Motor neuron (in vitro differentiated cells): ENCODE data around the gene ALS2. TPM values are rescaled to one million over a fixed set of nuclear protein-coding genes. Genes with fewer than 3 reads are reported as not detected.

Experiments
- ATAC-seq, 8 experiments: fragments of 200-7000 bp; cut with Tn5 transposase; replicated peaks in 6 of 8; 2 replicates each; pipeline ENCODE4 v1.8.0; 2021; ENCODE audit warnings: mild to moderate bottlenecking in 8 of 8, moderate library complexity in 8 of 8
- H3K27ac ChIP-seq, 2 donors: fragments of 250-450 bp; sonication (Bioruptor Pico); 2 replicates each; pipeline ENCODE4 v1.9.0; 2021; ENCODE audit warnings: antibody characterized with exemption in 2 of 2, mild to moderate bottlenecking in 2 of 2, moderate library complexity in 1 of 2
- H3K4me1 ChIP-seq, 2 donors: fragments of 250-450 bp; sonication (Bioruptor Pico); replicated peaks in 1 of 2; 2 replicates each; pipeline ENCODE4 v1.6.1; 2021; ENCODE audit warnings: antibody characterized with exemption in 2 of 2, mild to moderate bottlenecking in 2 of 2, moderate library complexity in 1 of 2
- H3K4me3 ChIP-seq, 5 donors: fragments of 250-450 bp; sonication (Bioruptor Pico); 2 replicates each; pipeline ENCODE4 v1.9.0; 2021; ENCODE audit warnings: antibody characterized with exemption in 5 of 5, mild to moderate bottlenecking in 5 of 5, moderate library complexity in 4 of 5
- WGBS, 10 experiments: fragments of 450-650 bp; shearing (Covaris generic); methylation state at CpG; one replicate each; pipeline ENCODE4 v1.0.0; 2022; 5-methylcytosine and 5-hydroxymethylcytosine counted together
- in situ Hi-C, 9 experiments: fragments of 400-800 bp; cut with MboI; loops; one replicate each; pipeline ENCODE4 v1.15.0; 2021; ENCODE audit warnings: low sequenced_read_pairs in 9 of 9, low pct_unique_long_range_greater_than_20kb in 2 of 9; ENCODE audit not compliant: unreplicated experiment in 9 of 9
- total RNA-seq, 8 experiments: library from RNA; unstranded; fragments of 300-600 nt; gene quantifications; 2 replicates each; pipeline versions ENCODE4 v1.2.3 to v1.2.4, GENCODE V29; 2022

The ALS2 gene
- total RNA-seq, 8 experiments from 2014 or later: 17.3 to 32.9 (median 21.8) TPM

DNA sequence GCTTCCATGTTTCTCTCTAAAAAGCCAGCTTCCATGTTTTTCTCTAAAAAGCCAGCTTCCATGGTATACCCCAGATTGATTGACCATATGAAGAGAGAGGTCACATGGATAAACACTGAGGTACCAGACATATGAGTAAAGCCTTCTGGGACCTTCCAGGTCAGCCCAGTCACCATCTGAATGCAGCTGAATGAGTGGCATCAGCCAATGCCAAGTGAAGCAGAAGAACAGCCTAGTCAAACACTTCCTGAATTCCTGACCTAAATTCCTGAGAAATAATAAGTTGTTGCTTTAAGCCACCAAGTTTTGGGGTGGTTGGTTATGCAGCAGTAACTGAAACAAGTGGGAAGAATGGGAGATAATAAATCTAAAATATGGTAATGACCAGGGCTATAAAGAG, 5.7 kb upstream of the ALS2 start:
- no peak for ATAC-seq

DNA sequence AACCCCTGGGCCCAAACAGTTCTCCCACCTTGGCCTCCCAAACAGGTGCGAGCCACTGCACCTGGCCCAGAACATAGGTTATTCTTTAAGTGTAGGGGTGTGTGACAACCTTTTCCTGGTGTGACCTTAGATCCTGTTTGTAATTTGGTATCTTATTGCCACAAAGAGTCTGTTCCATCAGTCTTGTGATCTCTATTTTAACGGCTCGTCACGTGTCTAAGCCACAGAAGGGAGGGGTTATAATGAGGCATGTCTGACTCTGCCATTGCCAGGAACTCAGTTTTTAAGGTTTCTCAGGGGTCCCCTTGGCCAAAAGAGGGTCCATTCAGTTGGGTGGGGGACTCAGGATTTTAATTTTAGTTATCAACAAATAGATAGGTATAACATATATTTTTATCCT, 4.4 kb upstream of the ALS2 start:
- in situ Hi-C loops: loop anchor here (25.0 kb wide), 2 partner anchors 377 to 402 kb away; no protein-coding TSS in a partner anchor
- Histone ChIP-seq H3K4me1 (peaks cover 3 to 4% of the 10 kb centered on the region in 2 donors), H3K27ac (no peak overlapping the region), H3K4me3 (no peak overlapping the region)
- no peak for ATAC-seq
- WGBS, 10 experiments: 53 to 100% (median 80%) methylated on average over 1 to 4 of the region's 4 CpGs; no CpG with 5 or more reads in 5 of the 10 experiments

More for the DNA sequence above, 5.7 kb upstream of the ALS2 start:
- in situ Hi-C loops: loop anchor here (25.0 kb wide), 2 partner anchors 376 to 401 kb away; no protein-coding TSS in a partner anchor
- H3K27ac ChIP-seq: no peak overlapping the region
- peaks cover 3 to 4% of the 10 kb centered on the region in 2 donors for H3K4me1 ChIP-seq
- no peak overlapping the region for H3K4me3 ChIP-seq

DNA sequence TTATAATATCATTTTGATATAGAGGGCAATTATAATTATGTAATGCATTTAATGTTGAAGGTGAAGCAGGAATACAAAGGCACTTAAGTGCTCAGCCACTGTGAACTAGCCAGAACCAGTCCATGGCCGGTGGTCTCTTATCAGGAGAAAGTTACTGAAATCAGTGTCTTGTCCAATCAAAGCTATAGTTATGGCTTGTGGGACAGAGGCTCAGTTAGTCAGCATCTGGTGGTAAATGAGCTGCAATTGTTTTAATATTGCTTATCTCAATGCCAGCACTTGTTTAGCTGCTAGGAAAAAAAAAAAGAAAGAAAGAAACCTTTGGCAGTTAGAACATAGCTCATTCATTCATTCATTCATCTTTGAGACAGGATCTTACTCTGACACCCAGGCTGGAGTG, 3.8 kb upstream of the ALS2 start:
- Histone ChIP-seq H3K4me1 (peaks cover 3 to 7% of the 10 kb centered on the region in 2 donors), H3K27ac (no peak overlapping the region), H3K4me3 (no peak overlapping the region)
- no peak for ATAC-seq
- whole genome bisulfite sequencing, 10 experiments: 0 to 100% (median 71%) methylated on average over 1 of the region's 1 CpG; no CpG with 5 or more reads in 2 of the 10 experiments
- in situ Hi-C loops: loop anchor here (25.0 kb wide), 2 partner anchors 378 to 403 kb away; no protein-coding TSS in a partner anchor

DNA sequence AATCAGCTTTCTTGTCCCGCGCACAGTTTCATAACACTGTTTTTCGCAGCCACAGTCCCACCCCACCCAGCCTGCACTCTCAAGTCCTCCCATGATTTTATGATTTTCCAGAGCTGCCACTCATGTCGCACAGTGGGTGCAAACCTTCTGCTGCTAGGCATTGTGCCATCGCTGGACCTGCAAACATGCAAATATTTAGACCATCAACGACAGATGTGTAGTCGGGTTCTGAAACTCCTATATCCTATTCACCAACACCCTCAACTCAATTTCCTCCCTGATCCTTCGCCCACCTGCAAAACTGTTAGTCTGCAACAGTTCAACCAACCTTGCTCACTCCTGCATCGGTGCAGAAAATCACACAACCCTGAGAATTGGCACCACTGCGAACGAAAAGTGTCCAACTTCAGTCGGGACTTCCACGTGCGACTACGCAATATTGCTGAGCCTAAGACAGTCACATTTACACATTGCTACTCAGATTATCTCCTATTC, 871 bp upstream of the ALS2 start:
- ATAC-seq: peak in 3 of 8 experiments; percentile 7 to 13 (median 9)
- WGBS, 10 experiments: 0 to 83% (median 50%) methylated on average over 1 to 14 of the region's 15 CpGs; no CpG with 5 or more reads in 1 of the 10 experiments
- in situ Hi-C loops: loop anchor here (25.0 kb wide), 2 partner anchors 381 to 406 kb away; no protein-coding TSS in a partner anchor
- Histone ChIP-seq H3K4me1 (peaks cover 5 to 19% of the 10 kb centered on the region in 2 donors), H3K4me3 (peak overlapping the region; percentile 60 to 88 (median 71)), H3K27ac (peak overlapping the region; percentile 59 to 62)

DNA sequence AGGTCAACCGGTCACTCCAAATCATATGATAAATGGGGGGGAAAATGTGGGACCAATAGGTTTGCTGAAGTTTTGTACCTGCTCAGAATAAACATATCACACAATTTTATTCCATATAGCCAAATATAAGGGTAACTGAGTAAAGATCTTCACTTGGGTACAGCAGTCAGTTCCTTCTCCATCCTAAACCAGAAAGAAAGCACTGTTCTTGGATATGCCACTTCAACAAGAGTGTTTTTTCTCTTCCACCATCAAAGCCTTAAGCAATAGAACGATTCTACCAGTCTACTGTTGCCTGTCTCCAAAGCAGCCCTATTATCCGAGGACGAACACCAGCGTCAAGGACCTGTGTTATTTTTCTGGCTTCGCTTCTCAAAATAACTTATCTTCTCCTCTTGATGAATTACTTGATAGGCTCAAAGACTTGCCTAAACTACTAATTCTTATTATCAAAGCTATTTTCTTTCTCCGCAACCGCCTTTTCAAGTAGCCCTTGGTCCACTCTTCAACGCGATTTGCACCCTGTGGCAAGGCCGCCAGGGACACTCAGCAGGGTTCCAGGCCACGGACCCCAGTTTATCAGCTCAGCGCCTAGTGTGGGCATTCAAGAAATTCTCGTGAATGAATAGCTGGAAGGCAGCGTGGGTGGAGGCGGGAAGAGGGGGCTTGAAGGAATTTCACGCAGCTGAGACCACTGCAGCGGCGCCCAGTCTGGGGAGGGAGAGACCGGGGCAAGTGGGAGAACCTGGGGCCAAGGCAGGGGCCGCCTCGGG, 646 bp downstream of the ALS2 start:
- peak overlapping the region; percentile 60 to 88 (median 71) for H3K4me3 ChIP-seq
- peak overlapping the region; percentile 59 to 62 for H3K27ac ChIP-seq
- in situ Hi-C loops: loop anchor here (25.0 kb wide), 2 partner anchors 382 to 407 kb away; no protein-coding TSS in a partner anchor
- ATAC-seq: peak in 7 of 8 experiments; percentile 6 to 42 (median 30)
- WGBS, 10 experiments: 0 to 18% (median 4%) methylated on average over 1 to 13 of the region's 22 CpGs
- peaks cover 5 to 19% of the 10 kb centered on the region in 2 donors for H3K4me1 ChIP-seq

DNA sequence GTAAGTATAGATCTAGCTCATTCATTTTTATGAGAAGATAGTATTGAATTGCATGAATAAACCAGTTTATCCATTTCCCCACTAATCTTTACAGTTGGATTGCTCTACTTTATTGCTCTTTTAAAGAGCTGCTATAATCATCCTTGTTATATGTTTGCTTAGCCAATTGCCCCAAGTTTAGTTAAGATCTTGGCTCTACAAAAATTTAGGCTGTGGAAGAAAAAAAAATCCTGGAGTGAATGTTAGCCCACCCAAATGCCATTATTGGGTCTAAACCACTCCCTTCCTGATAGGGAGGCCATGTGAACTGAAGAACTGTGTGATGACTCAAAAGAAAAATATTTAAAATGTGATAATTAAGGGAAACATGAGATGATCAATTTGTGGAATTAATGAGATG, 2.9 kb downstream of the ALS2 start:
- H3K4me1 ChIP-seq: peaks cover 5 to 22% of the 10 kb centered on the region in 2 donors
- H3K4me3 ChIP-seq: no peak overlapping the region
- in situ Hi-C loops: loop anchor here (25.0 kb wide), 2 partner anchors 384 to 409 kb away; no protein-coding TSS in a partner anchor
- H3K27ac ChIP-seq: no peak overlapping the region
- no peak for ATAC-seq

DNA sequence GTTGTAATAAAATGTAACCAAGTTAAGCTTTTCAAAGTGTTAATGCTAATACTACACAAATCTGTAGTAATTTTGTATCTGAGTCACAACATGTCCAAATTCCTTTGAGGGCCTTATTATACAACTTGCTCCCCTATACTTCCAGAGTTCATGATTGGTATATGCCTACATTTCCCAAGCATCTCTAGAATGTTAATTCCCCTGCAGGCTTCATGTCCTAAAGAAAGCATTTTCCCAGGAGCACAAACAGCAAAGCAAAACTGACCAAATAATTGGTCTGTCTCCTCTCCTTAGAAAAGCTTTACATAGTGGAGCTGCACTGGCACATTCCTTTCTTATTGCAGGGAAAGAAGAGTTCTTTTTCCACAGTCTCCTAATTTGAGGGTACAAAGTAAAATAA, 3.7 kb downstream of the ALS2 start:
- no peak for ATAC-seq
- H3K27ac ChIP-seq: no peak overlapping the region
- H3K4me3 ChIP-seq: no peak overlapping the region
- in situ Hi-C loops: loop anchor here (25.0 kb wide), 2 partner anchors 385 to 410 kb away; no protein-coding TSS in a partner anchor
- H3K4me1 ChIP-seq: peaks cover 5 to 22% of the 10 kb centered on the region in 2 donors

DNA sequence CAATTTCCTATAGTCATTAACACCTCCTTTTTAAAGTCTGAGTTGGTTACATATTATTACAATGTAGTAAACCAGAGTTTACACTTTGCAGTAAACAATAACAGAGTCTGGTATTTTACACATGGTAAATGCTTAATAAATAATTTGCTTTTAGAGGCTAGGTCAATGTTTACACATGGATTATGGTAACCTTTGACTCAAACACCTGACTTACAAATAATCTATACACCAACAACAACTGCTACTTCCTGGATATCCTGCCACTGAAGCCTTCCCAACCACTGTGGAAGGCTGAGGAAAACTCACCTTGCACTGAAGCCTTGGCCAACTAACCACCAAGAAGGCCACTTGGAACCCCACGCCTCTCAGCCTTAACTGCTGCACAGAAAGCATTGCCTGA, 5.4 kb downstream of the ALS2 start:
- Histone ChIP-seq H3K4me3 (no peak overlapping the region), H3K27ac (no peak overlapping the region), H3K4me1 (peaks cover 2 to 18% of the 10 kb centered on the region in 2 donors)
- in situ Hi-C loops: loop anchor here (25.0 kb wide), 2 partner anchors 387 to 412 kb away; no protein-coding TSS in a partner anchor
- ATAC-seq: no peak
- WGBS, 10 experiments: 83 to 100% (median 100%) methylated on average over 1 of the region's 1 CpG; no CpG with 5 or more reads in 5 of the 10 experiments

DNA sequence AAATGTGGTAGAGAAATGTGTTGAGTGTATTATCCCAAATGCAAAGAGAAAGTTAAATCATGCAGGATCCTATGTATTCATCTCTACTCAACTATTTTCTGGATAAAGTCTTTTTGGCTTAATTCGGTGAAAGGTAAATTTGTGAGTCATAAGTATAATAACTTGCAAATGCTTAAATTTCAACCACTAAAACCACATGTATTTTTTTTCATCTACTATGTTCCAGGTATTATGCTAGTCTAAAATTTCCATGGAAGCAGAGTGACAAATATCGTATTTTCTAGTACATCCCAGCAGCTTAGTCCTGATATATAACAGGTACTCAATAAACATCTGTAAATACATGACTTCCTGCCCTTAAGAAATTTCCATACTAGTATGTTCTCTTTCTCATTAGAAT, 6.2 kb downstream of the ALS2 start:
- no peak overlapping the region for H3K27ac ChIP-seq
- peaks cover 2 to 14% of the 10 kb centered on the region in 2 donors for H3K4me1 ChIP-seq
- 43 to 100% (median 91%) methylated on average over 1 to 2 of the region's 2 CpGs; no CpG with 5 or more reads in 1 of the 10 experiments for WGBS, 10 experiments
- no peak overlapping the region for H3K4me3 ChIP-seq
- no peak for ATAC-seq
- in situ Hi-C loops: no loop called here

DNA sequence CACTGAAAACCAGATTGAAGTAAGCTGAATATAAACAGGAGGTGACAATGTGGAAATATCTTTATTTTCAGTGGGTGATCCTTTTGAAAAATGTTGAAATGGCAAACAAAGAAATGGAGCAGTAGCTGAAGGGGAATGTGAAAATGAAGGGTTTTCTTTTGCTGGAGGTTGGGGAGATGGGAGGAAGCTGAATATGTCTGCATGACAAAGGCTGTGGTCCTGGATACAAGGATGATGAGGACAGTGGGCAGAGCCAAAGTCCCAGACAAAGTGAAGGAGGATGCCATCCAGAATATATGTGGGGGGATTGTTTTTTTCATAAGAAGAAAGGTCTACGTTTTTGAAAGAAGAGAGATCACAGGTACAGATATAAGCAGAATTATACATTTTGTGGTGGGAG, 6.7 kb downstream of the ALS2 start:
- in situ Hi-C loops: no loop called here
- WGBS, 10 experiments: 22 to 100% (median 78%) methylated on average over 1 of the region's 1 CpG; no CpG with 5 or more reads in 1 of the 10 experiments
- no peak for ATAC-seq

DNA sequence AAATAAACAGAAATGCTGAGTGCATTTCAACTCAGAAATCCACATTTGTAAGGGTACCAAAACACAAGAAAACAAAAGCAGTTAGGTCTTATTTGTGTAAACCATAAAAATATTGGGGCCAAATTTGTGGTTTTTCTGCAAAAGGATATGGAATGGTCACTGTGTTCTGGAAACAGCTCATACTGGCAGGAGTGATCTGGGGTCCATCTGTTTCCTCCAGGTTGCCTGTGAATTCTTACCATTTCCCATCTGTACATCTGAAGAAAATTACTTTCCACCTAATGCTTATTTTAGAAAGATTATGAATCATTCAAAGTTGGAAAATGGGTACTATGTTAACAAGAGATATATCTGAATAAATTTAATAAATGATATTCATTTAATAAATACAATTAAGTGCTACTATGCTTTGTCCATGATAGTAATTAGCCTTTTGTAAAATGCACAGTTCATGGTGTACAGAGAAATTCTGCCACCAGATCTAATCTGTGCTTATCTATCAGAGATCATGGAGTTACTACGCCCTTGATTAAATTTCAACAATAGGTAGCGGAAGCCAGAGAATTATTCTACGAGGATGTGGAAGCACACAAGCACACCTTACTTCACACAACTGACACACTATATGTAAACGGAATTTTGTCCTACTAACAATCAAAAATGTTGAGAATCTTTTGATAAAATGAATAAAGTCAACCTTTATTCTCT, 10.9 kb downstream of the ALS2 start:
- in situ Hi-C loops: no loop called here
- WGBS, 10 experiments: 69 to 100% (median 94%) methylated on average over 3 to 4 of the region's 4 CpGs; no CpG with 5 or more reads in 2 of the 10 experiments
- ATAC-seq: no peak
- Histone ChIP-seq H3K4me3 (no peak overlapping the region), H3K4me1 (peaks cover 0 to 3% of the 10 kb centered on the region in 2 donors), H3K27ac (no peak overlapping the region)

More for the DNA sequence above, 6.7 kb downstream of the ALS2 start:
- H3K4me3 ChIP-seq: no peak overlapping the region
- H3K27ac ChIP-seq: no peak overlapping the region
- peaks cover 0 to 9% of the 10 kb centered on the region in 2 donors for H3K4me1 ChIP-seq

DNA sequence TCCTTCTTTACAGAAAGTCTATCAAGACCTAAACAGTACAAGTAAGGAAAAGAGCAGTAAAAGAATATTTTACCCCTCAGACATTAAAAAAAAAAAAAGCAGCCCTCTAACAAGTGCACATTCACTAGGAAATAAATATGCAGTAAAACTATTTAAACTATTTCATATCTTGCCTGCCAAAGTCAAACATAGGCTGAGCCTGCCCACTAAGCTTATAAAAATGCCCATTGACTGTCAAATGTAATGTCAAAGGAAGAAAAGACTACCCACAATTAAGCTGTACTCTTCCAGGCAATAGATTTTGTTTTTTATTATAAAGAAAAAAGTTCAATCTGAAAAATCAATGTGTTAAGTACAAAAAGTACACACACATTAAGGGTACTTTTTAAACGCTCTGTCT, 11.8 kb downstream of the ALS2 start:
- peak in 1 of 8 experiments; percentile 22 for ATAC-seq
- 60 to 100% (median 100%) methylated on average over 1 of the region's 1 CpG; no CpG with 5 or more reads in 1 of the 10 experiments for WGBS, 10 experiments
- H3K4me1 ChIP-seq: peaks cover 0 to 3% of the 10 kb centered on the region in 2 donors
- no peak overlapping the region for H3K4me3 ChIP-seq
- H3K27ac ChIP-seq: no peak overlapping the region
- in situ Hi-C loops: no loop called here

DNA sequence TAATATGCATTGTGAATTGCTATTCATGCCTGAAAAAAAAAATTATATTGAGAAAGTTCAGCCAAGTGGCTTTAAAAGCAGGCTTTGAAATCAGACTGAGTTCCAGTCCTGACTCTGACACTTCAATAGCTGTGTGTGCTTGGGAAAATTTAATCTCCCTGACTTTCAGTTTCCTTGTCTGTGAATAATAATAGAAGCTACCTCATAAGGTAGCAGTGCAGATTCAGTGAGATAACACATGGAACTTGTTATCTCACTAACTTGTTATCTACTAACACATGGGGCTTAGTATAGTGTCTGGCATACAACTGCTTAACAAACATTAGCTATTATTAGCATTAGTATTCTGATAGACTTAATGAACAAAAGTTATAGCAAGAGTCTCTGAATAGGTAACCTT, 14.9 kb downstream of the ALS2 start:
- in situ Hi-C loops: no loop called here
- no peak overlapping the region for H3K27ac ChIP-seq
- no peak overlapping the region for H3K4me3 ChIP-seq
- ATAC-seq: no peak
- no peaks in the 10 kb centered on the region for H3K4me1 ChIP-seq
